Effector memory CD4-positive, alpha-beta T cell (primary cell): ENCODE measurements around the gene CEP131.

Experiments used
- DNase-seq, 3 donors: peaks; one replicate each; pipeline ENCODE4 v3.0.0-alpha.2; 2020
- H3K27ac ChIP-seq: 2 replicates; pipeline ENCODE4 v1.7.0; 2013; ENCODE audit warnings: mild to moderate bottlenecking, low read length, moderate library complexity; ENCODE audit not compliant: insufficient read depth, poor library complexity, severe bottlenecking
- H3K27me3 ChIP-seq: replicated peaks from 2 replicates; pipeline ENCODE4 v1.7.0; 2013; ENCODE audit warnings: mild to moderate bottlenecking, low read length; ENCODE audit not compliant: insufficient read depth, control insufficient read depth, poor library complexity, severe bottlenecking
- H3K36me3 ChIP-seq: 2 replicates; pipeline ENCODE4 v1.7.0; 2013; ENCODE audit warnings: mild to moderate bottlenecking, low read length, moderate library complexity; ENCODE audit not compliant: control insufficient read depth, insufficient read depth
- H3K4me1 ChIP-seq: 2 replicates; pipeline ENCODE4 v1.7.0; 2013; ENCODE audit warnings: low read length, mild to moderate bottlenecking; ENCODE audit not compliant: control insufficient read depth, insufficient read depth, poor library complexity, severe bottlenecking
- H3K4me3 ChIP-seq: 2 replicates; pipeline ENCODE4 v1.7.0; 2013; ENCODE audit warnings: low read length, low read depth, mild to moderate bottlenecking; ENCODE audit not compliant: insufficient read depth, poor library complexity, severe bottlenecking
- H3K9me3 ChIP-seq: 2 replicates; pipeline ENCODE4 v1.7.0; 2013; ENCODE audit warnings: mild to moderate bottlenecking, low read length, moderate library complexity; ENCODE audit not compliant: control insufficient read depth

The CEP131 gene

GRCh38 chr17:81223762-81224130 is 981 bp upstream of the CEP131 start:
- H3K9me3 ChIP-seq = no peaks in the 10 kb centered on the region
- H3K36me3 ChIP-seq = peaks cover 9% of the 10 kb centered on the region
- no peak for DNase-seq
- H3K4me1 ChIP-seq = peaks cover 19% of the 10 kb centered on the region
- H3K27ac ChIP-seq = no peak overlapping the region
- no peaks in the 10 kb centered on the region for H3K27me3 ChIP-seq
- peak overlapping the region; percentile 33 for H3K4me3 ChIP-seq

GRCh38 chr17:81222620-81222905 is 202 bp downstream of the CEP131 start:
- H3K27ac ChIP-seq = peak overlapping the region; percentile 42

GRCh38 chr17:81221842-81222619 is 734 bp downstream of the CEP131 start:
- Histone ChIP-seq H3K27me3 (no peaks in the 10 kb centered on the region), H3K27ac (peak overlapping the region; percentile 42), H3K9me3 (no peaks in the 10 kb centered on the region), H3K4me1 (peaks cover 19% of the 10 kb centered on the region), H3K4me3 (peak overlapping the region; percentile 71), H3K36me3 (peaks cover 4% of the 10 kb centered on the region)
- no peak for DNase-seq

More at GRCh38 chr17:81222620-81222905, 202 bp downstream of the CEP131 start:
- Histone ChIP-seq H3K27me3 (no peaks in the 10 kb centered on the region), H3K4me3 (peak overlapping the region; percentile 71), H3K36me3 (peaks cover 4% of the 10 kb centered on the region), H3K9me3 (no peaks in the 10 kb centered on the region), H3K4me1 (peaks cover 19% of the 10 kb centered on the region)
- no peak for DNase-seq

- Histone ChIP-seq H3K4me1 (peaks cover 19% of the 10 kb centered on the region), H3K9me3 (no peaks in the 10 kb centered on the region), H3K36me3 (peaks cover 4% of the 10 kb centered on the region), H3K27ac (no peak overlapping the region), H3K27me3 (no peaks in the 10 kb centered on the region), H3K4me3 (no peak overlapping the region)
- DNase-seq = no peak
These were observed 1.4 kb downstream of the CEP131 start for GRCh38 chr17:81221371-81221841.

GRCh38 chr17:81219476-81220180 is 3.1 kb downstream of the CEP131 start:
- no peaks in the 10 kb centered on the region for H3K27me3 ChIP-seq
- H3K36me3 ChIP-seq = peaks cover 4% of the 10 kb centered on the region
- H3K27ac ChIP-seq = no peak overlapping the region
- H3K4me3 ChIP-seq = no peak overlapping the region
- peaks cover 19% of the 10 kb centered on the region for H3K4me1 ChIP-seq
- H3K9me3 ChIP-seq = no peaks in the 10 kb centered on the region
- no peak for DNase-seq

GRCh38 chr17:81218991-81219390 is 3.8 kb downstream of the CEP131 start:
- Histone ChIP-seq H3K27ac (no peak overlapping the region), H3K4me3 (no peak overlapping the region), H3K36me3 (peaks cover 4% of the 10 kb centered on the region), H3K4me1 (peaks cover 19% of the 10 kb centered on the region), H3K9me3 (no peaks in the 10 kb centered on the region), H3K27me3 (no peaks in the 10 kb centered on the region)
- DNase-seq = no peak

- Histone ChIP-seq H3K4me1 (peaks cover 16% of the 10 kb centered on the region), H3K4me3 (no peak overlapping the region), H3K9me3 (no peaks in the 10 kb centered on the region)
These were observed 4.3 kb downstream of the CEP131 start for GRCh38 chr17:81218459-81218858.

GRCh38 chr17:81217491-81217890 is 5.3 kb downstream of the CEP131 start:
- no peak for DNase-seq
- no peak overlapping the region for H3K4me3 ChIP-seq
- H3K27ac ChIP-seq = no peak overlapping the region
- peaks cover 4% of the 10 kb centered on the region for H3K36me3 ChIP-seq
- no peaks in the 10 kb centered on the region for H3K9me3 ChIP-seq
- H3K4me1 ChIP-seq = peaks cover 11% of the 10 kb centered on the region
- H3K27me3 ChIP-seq = no peaks in the 10 kb centered on the region

More at GRCh38 chr17:81218459-81218858, 4.3 kb downstream of the CEP131 start:
- Histone ChIP-seq H3K36me3 (peaks cover 4% of the 10 kb centered on the region), H3K27me3 (no peaks in the 10 kb centered on the region), H3K27ac (no peak overlapping the region)
- DNase-seq = no peak

- H3K27ac ChIP-seq = no peak overlapping the region
- H3K27me3 ChIP-seq = no peaks in the 10 kb centered on the region
- no peak overlapping the region for H3K4me3 ChIP-seq
- H3K36me3 ChIP-seq = no peaks in the 10 kb centered on the region
- DNase-seq = no peak
- no peaks in the 10 kb centered on the region for H3K4me1 ChIP-seq
- H3K9me3 ChIP-seq = no peaks in the 10 kb centered on the region
These were observed 8.8 kb downstream of the CEP131 start for GRCh38 chr17:81213978-81214377.

- no peak for DNase-seq
- Histone ChIP-seq H3K9me3 (no peaks in the 10 kb centered on the region), H3K4me1 (no peaks in the 10 kb centered on the region), H3K27me3 (no peaks in the 10 kb centered on the region), H3K36me3 (no peaks in the 10 kb centered on the region), H3K27ac (no peak overlapping the region), H3K4me3 (no peak overlapping the region)
These were observed 10.4 kb downstream of the CEP131 start for GRCh38 chr17:81212365-81212764.
